NCI-H1694 treated with DMSO at 0.1 percent for 48 hours (cell line): Measurements from ENCODE around the gene LRFN2.

Experiments used
- DNase-seq: peaks from one replicate; lab custom pipeline; 2025; lab: John Stamatoyannopoulos, UW

Gene LRFN2

DNA sequence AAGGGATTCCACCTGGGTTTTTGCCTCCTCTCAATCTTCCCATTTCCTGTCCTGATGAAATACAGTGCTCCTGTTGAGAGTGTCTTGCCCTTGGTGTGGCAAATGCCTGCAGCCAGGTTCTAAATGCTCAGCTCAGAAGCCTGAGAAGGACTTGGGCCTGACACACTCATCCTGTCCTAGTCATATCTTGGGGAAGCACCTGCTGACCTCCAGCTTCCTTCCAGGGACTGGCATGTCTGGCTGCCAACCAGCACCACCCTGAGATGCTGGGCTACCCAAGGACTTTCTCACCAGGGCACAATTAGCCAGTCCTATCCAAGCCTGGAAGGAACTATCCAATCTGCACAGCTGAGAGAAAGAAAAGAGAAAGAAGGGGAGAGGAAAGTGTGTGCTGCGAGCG is 43.4 kb downstream of the LRFN2 start:
- DNase-seq, result no peak

DNA sequence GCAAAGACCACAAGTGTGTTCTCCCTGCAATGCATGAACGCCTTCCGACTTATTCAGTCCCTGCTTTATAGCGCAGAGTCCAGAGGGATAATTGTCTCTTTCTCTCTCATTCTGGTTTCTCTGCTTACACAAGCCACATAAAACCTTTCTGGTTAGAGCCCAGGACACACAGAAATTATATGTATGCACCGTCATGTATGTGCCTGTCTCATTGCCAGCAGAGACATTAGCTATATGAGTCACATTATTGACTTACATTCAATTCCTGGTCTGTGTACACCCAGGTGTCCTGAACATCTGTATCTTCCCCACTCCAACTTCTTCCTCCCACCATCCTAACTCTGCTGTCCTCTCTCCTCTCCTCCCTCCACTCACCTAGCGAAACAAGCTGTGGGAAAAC is 44.0 kb downstream of the LRFN2 start:
- DNase-seq, result no peak

DNA sequence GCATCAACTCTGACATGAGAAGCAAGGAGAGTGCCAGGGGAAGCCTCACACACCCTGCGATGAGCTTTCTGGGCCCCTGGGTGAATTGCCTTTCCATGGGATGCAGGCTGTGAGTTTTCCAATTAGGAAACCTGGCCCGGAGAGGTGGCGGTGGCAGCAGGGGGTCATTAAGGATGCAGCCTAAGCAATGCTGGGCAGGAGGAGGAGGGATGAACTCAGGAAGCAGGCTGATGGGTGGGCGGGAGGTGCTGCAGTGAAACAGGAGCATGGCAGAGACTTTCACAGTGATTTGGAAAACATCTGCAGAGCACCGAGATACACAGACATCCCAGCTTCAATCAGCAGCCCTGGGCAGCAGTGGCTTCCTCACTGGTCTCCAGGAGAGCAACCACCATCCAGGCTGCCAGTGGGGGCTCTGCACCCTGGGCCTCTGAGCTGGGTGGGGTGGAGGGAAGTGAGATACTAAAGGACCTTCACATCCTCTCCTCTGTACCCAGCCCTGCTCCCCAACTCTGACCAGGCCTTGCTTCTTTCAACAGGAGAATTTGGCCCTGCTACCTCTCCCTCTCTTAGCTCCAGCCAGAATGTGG is 44.9 kb downstream of the LRFN2 start:
- no peak for DNase-seq

DNA sequence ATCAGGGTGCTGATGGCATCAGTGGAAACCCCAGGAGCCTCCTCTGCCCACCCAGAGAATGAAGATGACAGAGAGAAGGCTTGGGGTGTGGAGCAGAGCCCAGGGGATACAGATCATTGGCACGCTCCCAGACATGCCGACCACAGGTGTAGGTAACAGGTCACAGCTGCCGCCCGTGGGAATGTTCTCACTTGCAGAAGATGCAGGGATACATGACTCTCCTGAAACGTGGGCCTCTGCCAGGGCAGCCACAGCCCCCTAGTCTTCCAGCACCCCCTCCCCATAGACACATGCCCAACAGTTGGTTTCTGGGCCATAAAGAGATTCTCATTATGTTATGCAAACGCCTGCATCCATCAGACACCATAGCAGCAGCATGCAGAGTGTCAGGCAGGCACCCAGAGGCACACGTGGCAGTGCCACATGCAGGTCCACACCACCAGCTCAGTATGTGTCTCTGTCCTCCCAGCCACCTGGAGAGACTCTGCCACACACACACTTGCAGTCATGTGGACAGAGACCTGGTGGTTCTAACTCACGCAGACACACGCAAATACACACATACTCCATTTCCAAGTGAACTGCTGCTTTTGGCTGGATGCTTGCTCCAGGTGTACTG is 45.5 kb downstream of the LRFN2 start:
- DNase-seq, result no peak

DNA sequence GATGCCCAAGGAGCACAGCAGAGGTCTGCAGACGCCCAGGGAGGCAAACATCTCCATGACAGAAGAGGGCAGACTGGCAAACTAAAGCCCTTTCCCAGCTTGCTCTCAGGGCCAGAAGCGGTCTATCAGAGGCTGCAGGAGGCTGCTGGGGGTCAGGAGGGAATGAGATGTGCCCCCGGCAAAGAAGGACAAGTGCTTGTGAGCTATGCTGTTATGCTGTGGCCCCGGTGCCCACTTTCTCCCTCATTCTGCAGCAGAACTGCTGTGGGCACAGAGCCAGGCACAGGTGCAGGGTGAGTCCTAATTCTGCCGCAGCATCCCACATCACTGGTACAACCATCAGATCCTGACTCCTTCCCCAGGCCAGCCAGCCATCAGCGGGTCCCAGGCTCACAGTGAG is 46.4 kb downstream of the LRFN2 start:
- DNase-seq, result no peak

DNA sequence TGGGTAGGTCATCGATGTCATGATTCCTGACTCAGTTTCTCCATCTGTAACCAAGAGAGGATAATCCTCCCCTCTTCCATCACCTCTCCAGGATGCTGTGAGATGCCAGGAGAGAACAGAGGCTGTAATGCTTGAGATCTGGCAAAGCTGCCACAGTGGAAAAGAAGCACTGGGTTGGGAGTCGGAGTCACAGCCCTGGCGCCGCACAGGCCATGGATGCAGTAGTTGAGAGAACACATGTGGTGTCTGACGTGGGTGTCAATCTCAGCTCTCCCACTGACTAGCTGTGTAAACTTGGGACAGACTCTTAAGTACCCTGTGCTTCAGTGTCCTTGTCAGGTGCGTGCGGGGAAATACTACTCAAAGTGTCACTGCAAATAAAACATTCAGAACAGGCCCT is 47.3 kb downstream of the LRFN2 start:
- no peak for DNase-seq

DNA sequence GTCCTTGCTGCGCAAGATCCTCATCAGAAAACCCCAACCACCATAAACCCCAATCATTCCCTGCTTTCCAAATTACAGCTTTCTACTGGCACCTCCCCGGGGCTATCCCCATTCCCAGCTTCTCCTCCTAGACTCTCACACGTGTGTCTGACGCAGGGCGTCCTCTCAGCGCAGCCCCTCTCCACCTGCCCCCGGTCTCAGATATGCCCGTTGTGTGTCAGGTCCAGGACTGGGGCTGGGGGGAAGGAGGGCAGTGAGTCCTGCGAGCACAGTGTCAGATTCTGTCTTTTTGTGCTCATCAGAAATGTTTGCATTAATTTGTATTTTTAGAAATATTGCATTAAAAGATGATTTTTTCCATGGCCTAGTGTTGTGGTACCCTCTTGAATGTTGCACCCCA is 48.6 kb downstream of the LRFN2 start:
- DNase-seq, result no peak

DNA sequence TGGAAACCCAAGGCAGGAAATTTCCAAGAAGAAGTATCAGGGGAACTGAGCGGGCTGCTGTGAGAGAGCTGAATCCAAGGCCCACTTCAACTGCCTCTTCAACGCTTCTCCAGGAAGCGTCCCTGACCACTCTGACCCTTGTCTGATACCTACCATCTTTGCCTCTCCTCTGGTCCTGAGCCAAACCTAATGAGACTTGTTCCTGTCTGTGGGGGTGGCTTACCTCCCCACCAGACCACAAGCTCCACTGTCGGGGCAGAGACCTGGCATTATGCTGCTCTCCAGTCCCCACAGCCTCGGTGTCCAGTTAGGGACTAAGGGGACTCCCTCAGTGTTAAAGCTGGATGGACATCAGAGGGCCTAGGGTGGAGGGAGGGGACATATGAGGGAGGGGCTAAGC is 49.7 kb downstream of the LRFN2 start:
- DNase-seq, result no peak

DNA sequence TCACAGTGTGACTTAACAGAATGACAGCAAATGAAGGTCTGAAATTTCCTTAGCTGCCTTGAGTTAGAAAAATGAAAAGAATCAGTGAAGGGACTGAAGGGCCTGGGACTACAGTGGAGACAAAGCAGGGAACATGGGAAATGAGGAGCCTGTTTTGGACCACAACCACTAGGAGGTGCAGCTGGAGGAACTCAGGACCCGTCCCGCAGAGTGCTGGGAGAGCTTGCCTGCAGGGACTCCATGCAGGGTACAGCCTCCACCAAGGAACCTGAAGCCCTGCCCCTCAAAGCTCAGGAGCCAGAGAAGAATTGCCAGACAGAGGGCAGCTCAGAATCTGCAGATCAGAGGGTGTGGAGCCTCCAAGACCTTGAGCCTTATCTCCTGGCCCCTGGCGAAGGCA is 50.7 kb downstream of the LRFN2 start:
- no peak for DNase-seq

DNA sequence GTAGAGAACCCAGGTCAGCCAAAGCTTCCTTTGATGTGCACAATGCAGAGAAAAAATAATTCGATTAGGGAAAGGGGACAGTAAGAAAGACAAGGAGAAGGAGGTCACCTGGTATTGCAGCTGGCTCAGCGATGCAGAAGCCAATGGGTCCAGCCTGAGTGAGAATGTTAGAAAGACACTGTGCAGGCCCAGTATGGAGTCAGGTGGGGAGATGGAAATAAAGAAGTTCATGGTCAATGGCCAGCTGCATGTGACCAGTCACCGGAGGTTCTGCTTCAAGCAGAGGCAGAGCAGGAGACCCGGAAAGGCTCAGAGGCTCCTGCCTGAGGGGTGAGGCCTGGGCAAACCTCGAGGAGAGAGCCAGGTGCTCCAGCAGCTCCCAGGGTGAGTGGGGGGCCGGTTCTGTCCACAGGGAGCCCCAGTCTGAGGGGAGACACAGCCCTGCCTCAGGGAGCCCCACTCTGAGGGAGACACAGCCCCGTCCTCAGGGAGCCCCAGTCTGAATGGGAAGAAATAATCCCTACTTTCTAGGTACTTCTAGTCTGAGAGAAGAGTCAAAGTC is 51.3 kb downstream of the LRFN2 start:
- DNase-seq, result no peak

DNA sequence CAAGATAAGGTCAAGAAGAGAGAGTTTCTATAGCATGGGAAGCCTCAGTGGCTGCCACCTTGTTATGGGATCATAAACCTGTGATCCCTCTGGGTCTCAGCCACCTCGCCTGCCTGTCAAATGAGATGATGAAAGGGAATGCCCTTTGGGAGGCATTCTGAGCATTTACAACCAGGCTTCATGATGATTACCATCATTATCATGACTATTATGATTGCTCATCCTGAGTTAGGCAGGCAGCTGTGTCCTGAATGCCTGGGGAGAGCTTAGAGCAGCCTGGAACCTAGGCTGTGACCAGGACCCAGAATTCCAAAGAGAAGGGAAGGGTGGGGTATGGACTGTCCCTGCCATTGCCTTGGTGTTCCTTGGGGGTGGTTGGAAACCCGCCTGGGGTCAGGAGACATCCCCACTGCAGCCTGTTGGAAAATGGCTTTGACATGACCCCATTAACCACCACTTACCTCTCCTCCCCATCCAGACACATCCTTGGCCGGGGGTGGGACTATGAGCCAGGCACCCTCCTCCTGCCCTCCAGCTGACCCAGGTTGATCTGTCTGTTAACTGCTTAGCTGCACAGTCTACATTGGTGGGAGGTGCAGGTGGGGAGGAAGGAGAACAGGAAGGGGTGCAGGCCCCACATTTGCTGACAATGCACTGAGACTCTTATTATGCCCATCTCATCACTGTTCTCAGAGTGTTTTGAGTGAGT is 51.9 kb downstream of the LRFN2 start:
- DNase-seq, result no peak

DNA sequence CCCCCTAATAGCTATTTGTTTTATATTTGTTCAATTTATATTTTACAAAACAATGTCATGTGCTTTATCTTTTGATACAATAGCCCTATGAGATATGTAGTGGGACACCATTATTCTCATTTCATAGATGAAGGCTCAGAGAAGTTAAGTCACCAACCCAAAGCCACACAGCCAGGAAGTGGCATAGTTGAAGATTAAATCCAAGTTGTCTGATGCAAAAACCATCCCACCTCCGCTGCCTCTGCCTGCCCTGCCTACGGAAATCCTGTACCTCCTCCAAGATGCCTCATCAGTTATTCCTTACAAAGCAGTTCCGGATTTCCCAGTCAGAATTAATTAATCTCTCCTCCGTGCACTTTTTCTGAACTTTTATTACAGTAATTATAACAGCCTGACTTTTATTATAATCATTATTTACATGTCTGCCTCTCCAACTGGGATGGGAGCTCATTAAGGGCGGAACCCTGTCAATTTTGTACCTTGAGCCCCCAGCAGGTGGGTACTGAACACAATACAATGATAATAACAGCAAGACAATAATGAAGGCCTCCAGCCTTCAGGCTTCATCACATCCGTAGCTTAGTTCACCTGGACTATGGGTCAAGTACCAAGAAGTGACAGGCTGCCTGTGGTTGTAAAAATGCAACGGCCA is 54.7 kb downstream of the LRFN2 start:
- no peak for DNase-seq

DNA sequence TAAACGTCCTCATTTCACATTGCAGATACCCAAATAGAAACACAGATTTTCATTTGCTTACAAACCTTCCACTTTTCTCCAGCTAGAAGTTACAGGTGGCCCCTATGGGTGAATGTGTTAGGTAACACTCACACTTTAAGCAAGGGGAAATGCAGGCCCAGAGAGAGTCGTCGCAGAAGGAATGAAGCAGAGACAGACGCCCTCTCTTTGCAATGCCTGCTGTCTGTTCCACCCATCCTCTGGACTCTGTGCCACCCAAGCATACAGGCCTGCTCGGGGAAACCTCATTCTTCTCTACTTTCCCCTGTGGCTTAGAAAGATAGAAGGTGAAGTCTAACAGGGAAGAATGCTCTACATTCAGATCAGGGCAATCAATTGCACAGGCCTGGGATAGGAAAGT is 57.2 kb downstream of the LRFN2 start:
- DNase-seq, result no peak

DNA sequence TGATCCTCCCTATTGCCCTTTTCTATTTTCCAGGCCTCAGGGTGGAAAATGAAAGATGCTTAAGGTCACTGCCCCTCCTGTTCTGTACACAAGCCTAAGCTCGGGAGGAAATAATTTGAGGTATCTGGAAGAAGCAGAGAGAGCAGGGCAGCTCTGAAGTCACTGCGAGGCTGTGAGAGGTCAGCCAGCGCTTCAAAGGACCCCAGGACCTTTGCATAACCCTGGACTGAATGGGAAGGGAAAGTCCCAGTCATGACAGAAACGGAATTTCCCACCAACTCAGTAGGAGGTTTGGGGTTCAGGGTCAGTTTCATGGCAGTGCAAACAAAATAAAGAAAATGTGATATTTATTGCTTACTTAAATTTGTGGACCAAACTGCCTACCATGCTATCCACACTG is 58.1 kb downstream of the LRFN2 start:
- DNase-seq, result no peak

DNA sequence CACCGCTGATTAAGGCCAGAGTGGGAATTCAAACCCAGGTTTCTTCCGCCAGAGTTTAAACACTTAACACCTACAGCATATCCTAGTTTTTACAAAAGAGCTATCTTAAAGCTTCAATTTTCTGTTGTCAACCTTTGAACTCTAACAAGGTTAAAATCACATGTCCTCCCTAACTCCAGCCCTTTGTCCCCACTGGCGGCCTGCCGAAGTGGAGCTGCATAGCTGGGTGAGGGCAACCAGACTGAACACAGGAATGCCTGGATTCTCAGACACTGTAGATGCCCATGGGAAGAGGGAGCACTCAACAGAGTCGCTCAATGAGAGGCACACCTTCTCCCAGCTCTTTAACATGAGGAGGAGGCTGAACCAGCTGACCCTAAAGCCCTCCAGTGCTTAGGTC is 59.1 kb downstream of the LRFN2 start:
- DNase-seq, result no peak

DNA sequence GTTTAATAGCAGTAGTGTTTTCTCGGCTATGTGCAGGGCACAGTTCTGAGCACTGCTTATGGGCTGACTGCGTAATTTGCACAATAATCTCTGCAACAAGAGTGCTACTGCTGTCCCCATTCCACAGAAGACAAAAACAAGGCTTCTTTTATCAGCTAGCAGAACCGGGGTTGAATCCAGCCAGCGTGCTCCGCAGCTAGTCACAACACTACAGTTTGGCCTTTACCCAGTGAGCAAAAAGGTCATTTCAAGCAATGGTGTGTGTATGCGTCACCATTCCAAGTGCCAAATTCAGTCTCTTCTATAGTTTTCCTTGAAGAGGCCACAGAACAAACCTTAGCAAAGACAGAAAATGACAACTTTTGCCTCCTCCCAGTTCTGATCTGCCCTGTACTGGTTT is 61.1 kb downstream of the LRFN2 start:
- no peak for DNase-seq

DNA sequence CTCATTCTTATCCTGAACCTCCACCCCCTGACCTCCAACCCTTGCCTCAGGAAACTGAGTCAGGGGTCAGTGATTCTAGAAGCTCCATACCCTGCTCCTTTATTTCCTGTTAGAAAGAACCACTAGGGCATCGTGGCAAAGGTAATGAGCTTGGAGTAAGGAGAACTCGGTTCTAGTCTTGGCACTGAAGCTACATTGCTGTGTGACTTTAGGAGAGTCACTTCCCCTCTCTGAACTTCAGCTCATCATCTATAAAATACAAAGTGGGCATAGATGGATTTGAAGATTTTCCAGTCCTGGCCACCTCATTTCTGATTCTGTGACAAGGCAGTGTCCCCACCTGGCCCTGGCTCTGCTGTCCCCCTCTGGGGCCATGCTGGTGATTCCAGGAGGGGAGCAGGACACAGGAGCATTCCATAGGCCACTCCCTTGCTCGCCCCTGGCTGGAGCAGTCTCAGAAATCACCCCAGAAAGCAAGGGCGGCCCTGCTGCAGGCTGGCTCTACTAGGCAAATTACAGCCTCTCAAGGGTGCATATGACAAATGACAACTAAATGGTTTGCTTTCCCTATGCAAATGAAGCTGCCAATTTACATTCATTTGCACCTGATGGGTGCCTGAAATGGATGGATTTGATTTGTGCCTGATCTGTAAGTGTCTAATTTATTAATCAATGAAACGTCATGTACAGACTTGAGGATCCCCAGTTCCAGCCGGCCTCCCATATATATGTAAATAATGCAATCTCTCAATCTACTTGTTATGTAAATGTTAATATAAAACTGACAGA is 62.2 kb downstream of the LRFN2 start:
- no peak for DNase-seq

DNA sequence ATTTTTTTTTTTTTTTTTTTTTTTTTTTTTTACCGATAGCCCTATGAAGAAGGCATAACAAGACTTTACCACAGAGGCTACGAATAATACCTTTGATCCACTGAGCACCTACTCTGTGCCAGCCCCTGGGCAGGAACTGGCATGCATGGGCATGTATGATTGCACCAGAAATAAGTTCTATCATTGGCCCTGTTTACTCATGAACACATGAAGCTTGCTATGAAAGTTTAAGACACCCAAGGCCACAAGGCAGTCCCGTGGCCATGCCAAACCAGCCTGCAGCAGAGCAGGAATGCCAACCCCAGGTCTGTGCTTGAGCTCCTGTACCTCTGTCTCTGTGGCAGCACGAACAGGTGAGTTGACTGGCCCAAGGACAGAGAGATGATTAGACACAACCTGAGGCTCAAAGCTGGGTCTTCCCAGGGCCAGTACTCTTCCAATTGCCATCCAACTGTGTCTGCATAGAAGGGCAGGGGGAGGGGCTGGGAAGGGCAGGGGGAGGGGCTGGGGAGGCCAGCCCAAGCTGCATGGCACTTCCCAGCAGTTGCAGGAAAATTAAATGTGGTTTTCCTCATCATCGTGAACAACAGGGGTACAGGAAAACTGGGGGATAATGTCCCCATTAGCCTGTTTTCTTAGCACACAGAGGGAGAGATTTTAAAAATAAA is 63.5 kb downstream of the LRFN2 start:
- no peak for DNase-seq

DNA sequence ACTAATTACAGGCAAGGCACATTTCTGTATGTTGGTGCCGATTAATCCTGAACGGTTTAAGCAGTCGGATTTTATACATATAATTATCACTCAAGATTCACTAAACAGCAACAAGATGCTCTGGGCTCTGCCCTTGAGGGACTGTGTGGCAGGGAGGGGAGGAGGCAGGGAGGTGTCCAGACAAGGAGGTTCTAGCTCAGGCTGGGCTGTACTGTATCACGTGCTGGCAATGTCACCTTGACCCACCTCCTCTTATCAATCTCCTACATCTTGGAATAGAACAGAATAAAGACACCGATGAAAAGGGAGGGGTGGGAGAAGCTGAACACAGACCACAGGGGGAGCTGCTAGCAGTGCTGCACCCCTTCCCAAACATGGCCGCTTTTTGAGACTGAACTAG is 65.7 kb downstream of the LRFN2 start:
- DNase-seq, result no peak

DNA sequence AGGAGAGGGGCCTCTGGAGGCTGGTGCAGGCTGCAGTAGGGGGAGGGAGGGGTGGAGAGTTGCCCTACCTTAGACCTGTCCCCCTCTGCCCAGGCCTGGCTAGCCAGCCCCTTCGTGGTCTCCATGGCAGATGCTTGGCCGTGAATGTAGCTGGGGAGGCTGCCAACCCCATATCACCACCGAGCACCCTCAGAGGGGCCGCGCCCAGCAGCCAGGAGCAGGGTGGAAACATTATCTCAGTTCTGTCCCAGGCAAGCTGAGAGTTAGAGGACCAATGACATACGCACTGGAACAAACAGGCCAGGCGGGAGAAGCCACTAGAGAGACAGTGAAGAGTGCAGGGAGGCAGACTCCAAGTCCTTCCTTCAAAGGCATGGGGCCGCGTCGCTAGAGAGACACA is 66.5 kb downstream of the LRFN2 start:
- DNase-seq, result no peak

DNA sequence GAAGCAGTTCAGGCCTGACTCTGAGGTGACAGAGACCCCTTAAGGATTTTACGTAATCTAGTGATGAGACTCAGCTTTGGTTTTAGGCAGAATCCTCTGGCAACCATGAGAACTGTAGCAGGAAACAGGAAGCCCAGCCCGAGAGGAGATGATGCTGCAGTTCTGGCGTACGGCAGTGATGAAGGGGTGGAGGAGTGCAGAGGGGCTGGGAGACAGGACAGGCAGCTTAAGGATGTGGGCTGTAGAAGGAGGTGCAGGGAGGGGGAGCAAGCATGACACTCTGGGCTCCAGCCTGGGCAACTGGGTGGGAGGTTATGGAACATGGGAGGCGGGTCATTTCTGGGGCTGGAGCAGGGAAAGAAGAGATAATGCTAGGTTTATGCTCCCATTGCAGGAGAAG is 67.1 kb downstream of the LRFN2 start:
- no peak for DNase-seq

DNA sequence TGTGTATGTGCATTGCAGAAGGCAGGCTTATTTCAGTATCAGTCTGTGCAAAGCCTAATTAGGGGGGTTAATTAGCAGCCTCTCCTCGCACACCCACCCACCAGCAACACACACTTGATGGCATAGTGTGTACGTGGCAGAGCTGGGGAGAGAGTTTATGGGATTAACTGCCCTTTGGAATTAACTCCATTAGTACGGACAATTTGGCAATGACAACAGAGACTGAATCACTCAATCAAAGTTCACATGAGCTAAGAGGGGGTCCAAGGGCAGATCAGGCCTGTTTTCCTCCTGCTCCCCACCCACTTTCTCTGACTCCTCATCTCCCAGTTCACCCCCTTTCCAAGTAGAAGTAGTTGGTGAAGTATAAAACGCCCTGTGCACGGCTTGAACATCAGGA is 69.5 kb downstream of the LRFN2 start:
- DNase-seq, result no peak
